DMS114 treated with DMSO at 0.1 percent for 48 hours (cell line): ENCODE results near the gene PAPLN.

Source experiments
- DNase-seq: peaks from one replicate; lab custom pipeline; 2025; ENCODE audit not compliant: unreplicated experiment; lab: John Stamatoyannopoulos, UW

Gene PAPLN

GRCh38 chr14:73243748-73244147, 6.4 kb downstream of the PAPLN start:
- no peak for DNase-seq

- DNase-seq = no peak
Observed at GRCh38 chr14:73244541-73245290, 7.4 kb downstream of the PAPLN start.

- DNase-seq = peak; percentile 32
Observed at GRCh38 chr14:73245480-73246325, 8.4 kb downstream of the PAPLN start.

GRCh38 chr14:73246387-73247150, 9.3 kb downstream of the PAPLN start:
- DNase-seq = no peak

- DNase-seq = no peak
Observed at GRCh38 chr14:73248108-73248868, 11.0 kb downstream of the PAPLN start.

GRCh38 chr14:73249108-73249507, 11.8 kb downstream of the PAPLN start:
- no peak for DNase-seq

- no peak for DNase-seq
Observed at GRCh38 chr14:73249564-73250316, 12.4 kb downstream of the PAPLN start.

GRCh38 chr14:73250317-73250713, 13.0 kb downstream of the PAPLN start:
- DNase-seq = no peak

- DNase-seq = no peak
Observed at GRCh38 chr14:73250781-73251500, 13.6 kb downstream of the PAPLN start.

- no peak for DNase-seq
Observed at GRCh38 chr14:73251516-73252215, 14.4 kb downstream of the PAPLN start.

GRCh38 chr14:73252491-73253322, 15.4 kb downstream of the PAPLN start:
- DNase-seq = no peak

- DNase-seq = no peak
Observed at GRCh38 chr14:73253323-73253610, 16.0 kb downstream of the PAPLN start.

- no peak for DNase-seq
Observed at GRCh38 chr14:73253721-73254120, 16.4 kb downstream of the PAPLN start.

GRCh38 chr14:73254247-73255004, 17.1 kb downstream of the PAPLN start:
- DNase-seq = no peak

GRCh38 chr14:73255005-73255400, 17.7 kb downstream of the PAPLN start:
- no peak for DNase-seq

- DNase-seq = no peak
Observed at GRCh38 chr14:73255693-73256225, 18.5 kb downstream of the PAPLN start.

GRCh38 chr14:73258076-73258475, 20.8 kb downstream of the PAPLN start:
- DNase-seq = no peak
